Central memory CD8-positive, alpha-beta T cell (primary cell): ENCODE data around the gene NRCAM.

ENCODE experiments used
- ATAC-seq: fragments of 150-1000 bp; cut with Tn5 transposase; replicated peaks from 2 replicates; pipeline ENCODE4 v1.10.0; 2022; ENCODE audit warnings: mild to moderate bottlenecking, moderate FRiP score, moderate number of reproducible peaks; ENCODE audit not compliant: poor library complexity, severe bottlenecking; ENCODE audit errors: extremely low read depth
- DNase-seq, 2 donors: peaks; one replicate each; pipeline ENCODE4 v3.0.0; 2021; ENCODE audit warnings: low spot score in 2 of 2
- H3K27ac Mint-ChIP-seq: one replicate; pipeline ENCODE4 v1.8.0; 2022; ENCODE audit warnings: low read depth, mild to moderate bottlenecking, moderate library complexity, mixed read lengths
- H3K27me3 Mint-ChIP-seq: one replicate; pipeline ENCODE4 v1.8.0; 2022; ENCODE audit warnings: mixed read lengths
- H3K36me3 Mint-ChIP-seq: one replicate; pipeline ENCODE4 v1.8.0; 2022; ENCODE audit warnings: mild to moderate bottlenecking, moderate library complexity, mixed read lengths; ENCODE audit not compliant: insufficient read depth
- H3K4me1 Mint-ChIP-seq: one replicate; pipeline ENCODE4 v1.8.0; 2022; ENCODE audit warnings: mixed read lengths
- H3K4me3 Mint-ChIP-seq: one replicate; pipeline ENCODE4 v1.8.0; 2022; ENCODE audit warnings: mild to moderate bottlenecking, moderate library complexity, mixed read lengths
- H3K9me3 Mint-ChIP-seq: one replicate; pipeline ENCODE4 v1.8.0; 2022; ENCODE audit warnings: mixed read lengths

NRCAM gene

GRCh38 chr7:108128514-108128913, 327.7 kb downstream of the NRCAM start:
- no peak overlapping the region for H3K4me3 Mint-ChIP-seq
- no peak for DNase-seq
- ATAC-seq: no peak
- H3K27ac Mint-ChIP-seq: no peak overlapping the region
- H3K4me1 Mint-ChIP-seq: no peaks in the 10 kb centered on the region
- peaks cover 7% of the 10 kb centered on the region for H3K27me3 Mint-ChIP-seq
- H3K36me3 Mint-ChIP-seq: no peaks in the 10 kb centered on the region
- no peaks in the 10 kb centered on the region for H3K9me3 Mint-ChIP-seq

GRCh38 chr7:108127461-108127860, 328.8 kb downstream of the NRCAM start:
- DNase-seq (no peak), ATAC-seq (no peak)
- Mint-ChIP-seq H3K36me3 (no peaks in the 10 kb centered on the region), H3K9me3 (no peaks in the 10 kb centered on the region), H3K27me3 (peaks cover 7% of the 10 kb centered on the region), H3K4me1 (no peaks in the 10 kb centered on the region), H3K4me3 (no peak overlapping the region), H3K27ac (no peak overlapping the region)

- Mint-ChIP-seq H3K4me1 (no peaks in the 10 kb centered on the region), H3K27ac (no peak overlapping the region), H3K27me3 (peaks cover 7% of the 10 kb centered on the region)
Observed at GRCh38 chr7:108124820-108125219, 331.4 kb downstream of the NRCAM start.

GRCh38 chr7:108122181-108122580, 334.1 kb downstream of the NRCAM start:
- Mint-ChIP-seq H3K27ac (no peak overlapping the region), H3K9me3 (no peaks in the 10 kb centered on the region), H3K4me3 (no peak overlapping the region), H3K4me1 (no peaks in the 10 kb centered on the region), H3K27me3 (peaks cover 3% of the 10 kb centered on the region), H3K36me3 (no peaks in the 10 kb centered on the region)
- no peak for DNase-seq
- no peak for ATAC-seq

More at GRCh38 chr7:108124820-108125219, 331.4 kb downstream of the NRCAM start:
- H3K36me3 Mint-ChIP-seq: no peaks in the 10 kb centered on the region
- no peaks in the 10 kb centered on the region for H3K9me3 Mint-ChIP-seq
- H3K4me3 Mint-ChIP-seq: no peak overlapping the region
- no peak for ATAC-seq
- DNase-seq: no peak

GRCh38 chr7:108120933-108121332, 335.3 kb downstream of the NRCAM start:
- H3K4me3 Mint-ChIP-seq: no peak overlapping the region

GRCh38 chr7:108120196-108120595, 336.0 kb downstream of the NRCAM start:
- ATAC-seq (no peak), DNase-seq (no peak)
- no peak overlapping the region for H3K27ac Mint-ChIP-seq
- H3K9me3 Mint-ChIP-seq: no peaks in the 10 kb centered on the region
- no peaks in the 10 kb centered on the region for H3K27me3 Mint-ChIP-seq
- H3K4me1 Mint-ChIP-seq: no peaks in the 10 kb centered on the region
- no peaks in the 10 kb centered on the region for H3K36me3 Mint-ChIP-seq
- H3K4me3 Mint-ChIP-seq: no peak overlapping the region

More at GRCh38 chr7:108120933-108121332, 335.3 kb downstream of the NRCAM start:
- Mint-ChIP-seq H3K27me3 (no peaks in the 10 kb centered on the region), H3K27ac (no peak overlapping the region), H3K36me3 (no peaks in the 10 kb centered on the region), H3K4me1 (no peaks in the 10 kb centered on the region), H3K9me3 (no peaks in the 10 kb centered on the region)
- no peak for ATAC-seq
- no peak for DNase-seq

- Mint-ChIP-seq H3K27me3 (no peaks in the 10 kb centered on the region), H3K27ac (no peak overlapping the region), H3K9me3 (no peaks in the 10 kb centered on the region), H3K36me3 (no peaks in the 10 kb centered on the region), H3K4me1 (no peaks in the 10 kb centered on the region), H3K4me3 (no peak overlapping the region)
- no peak for DNase-seq
- ATAC-seq: no peak
Observed at GRCh38 chr7:108118959-108119358, 337.3 kb downstream of the NRCAM start.

- Mint-ChIP-seq H3K27ac (no peak overlapping the region), H3K4me3 (no peak overlapping the region), H3K27me3 (no peaks in the 10 kb centered on the region), H3K36me3 (peaks cover 2% of the 10 kb centered on the region), H3K4me1 (no peaks in the 10 kb centered on the region), H3K9me3 (no peaks in the 10 kb centered on the region)
- ATAC-seq (no peak), DNase-seq (no peak)
Observed at GRCh38 chr7:108114117-108114841, 342.0 kb downstream of the NRCAM start.

GRCh38 chr7:108112683-108113082, 343.6 kb downstream of the NRCAM start:
- Mint-ChIP-seq H3K4me1 (no peaks in the 10 kb centered on the region), H3K9me3 (no peaks in the 10 kb centered on the region), H3K36me3 (peaks cover 2% of the 10 kb centered on the region), H3K27me3 (no peaks in the 10 kb centered on the region), H3K27ac (no peak overlapping the region), H3K4me3 (no peak overlapping the region)
- ATAC-seq: no peak
- no peak for DNase-seq

- Mint-ChIP-seq H3K27me3 (no peaks in the 10 kb centered on the region), H3K36me3 (peaks cover 2% of the 10 kb centered on the region), H3K27ac (no peak overlapping the region), H3K4me1 (no peaks in the 10 kb centered on the region), H3K9me3 (no peaks in the 10 kb centered on the region), H3K4me3 (no peak overlapping the region)
- no peak for DNase-seq
- ATAC-seq: no peak
Observed at GRCh38 chr7:108109221-108109908, 346.9 kb downstream of the NRCAM start.

- Mint-ChIP-seq H3K27me3 (no peaks in the 10 kb centered on the region), H3K27ac (no peak overlapping the region)
Observed at GRCh38 chr7:108108131-108108530, 348.1 kb downstream of the NRCAM start.

GRCh38 chr7:108104324-108104723, 351.9 kb downstream of the NRCAM start:
- ATAC-seq: no peak
- Mint-ChIP-seq H3K9me3 (no peaks in the 10 kb centered on the region), H3K27me3 (peaks cover 1% of the 10 kb centered on the region), H3K4me3 (no peak overlapping the region), H3K4me1 (no peaks in the 10 kb centered on the region), H3K27ac (no peak overlapping the region), H3K36me3 (no peaks in the 10 kb centered on the region)
- DNase-seq: no peak

More at GRCh38 chr7:108108131-108108530, 348.1 kb downstream of the NRCAM start:
- H3K4me3 Mint-ChIP-seq: no peak overlapping the region
- ATAC-seq (no peak), DNase-seq (no peak)
- H3K4me1 Mint-ChIP-seq: no peaks in the 10 kb centered on the region
- H3K9me3 Mint-ChIP-seq: no peaks in the 10 kb centered on the region
- H3K36me3 Mint-ChIP-seq: peaks cover 2% of the 10 kb centered on the region
